Hair follicular keratinocyte (primary cell): ENCODE data around the gene MGRN1. TPM values are rescaled to one million over a fixed set of nuclear protein-coding genes. Genes with fewer than 3 reads are reported as not detected.

Experiments used
- total RNA-seq: library from RNA; depleted of rRNA; stranded (reverse); fragments of >200 nt; gene quantifications from 2 replicates; pipeline ENCODE4 v1.2.3, GENCODE V29; 2015

The MGRN1 gene
- 15.9 and 17.5 TPM in 2 replicates for total RNA-seq

GRCh38 chr16:4624015-4624826 lies at the start of gene MGRN1:
Gene MGRN1 (plus strand): TSS chr16:4624826. CDS start chr16:4624961, 135 bp downstream.

GRCh38 chr16:4614571-4615383 lies 9.8 kb upstream of the MGRN1 start, which contains the start of gene UBALD1:
Gene UBALD1 (minus strand): TSS chr16:4614888. CDS start chr16:4614797, 91 bp downstream.

GRCh38 chr16:4693296-4693955 lies 68.8 kb downstream of the MGRN1 start, which contains the start of gene NUDT16L1:
Gene NUDT16L1 (plus strand): TSS chr16:4693562. CDS start chr16:4693727, 165 bp downstream.

GRCh38 chr16:4734063-4734729 lies 109.6 kb downstream of the MGRN1 start, which contains the start of the genes ANKS3 and DNAAF8:
Gene ANKS3 (minus strand): TSS chr16:4734271. CDS start chr16:4730149, 4,122 bp downstream.
Gene DNAAF8 (plus strand): TSS chr16:4734537. CDS start chr16:4736515, 1,978 bp downstream.

Other genes starting within 250 kb of the MGRN1 start
- gene CORO7, start 208.2 kb upstream of the MGRN1 start, total RNA-seq: 12.3 and 20.2 TPM in 2 replicates
- 53.5 and 69.5 TPM in 2 replicates for gene DNAJA3, start 199.0 kb upstream of the MGRN1 start, total RNA-seq
- 73.4 and 107 TPM in 2 replicates for gene NMRAL1, start 150.2 kb upstream of the MGRN1 start, total RNA-seq
- 107 and 162 TPM in 2 replicates for gene HMOX2, start 148.4 kb upstream of the MGRN1 start, total RNA-seq
- 38.1 and 39.1 TPM in 2 replicates for gene CDIP1, start 86.1 kb upstream of the MGRN1 start, total RNA-seq
- gene C16orf96, start 68.5 kb upstream of the MGRN1 start, total RNA-seq: not detected in 2 replicates
- gene UBALD1, start 9.9 kb upstream of the MGRN1 start, total RNA-seq: 10.9 and 11.0 TPM in 2 replicates
- gene NUDT16L1, start 68.7 kb downstream of the MGRN1 start, total RNA-seq: 28.0 and 37.7 TPM in 2 replicates
- 12.6 and 17.0 TPM in 2 replicates for gene ANKS3, start 109.4 kb downstream of the MGRN1 start, total RNA-seq
- gene DNAAF8, start 109.7 kb downstream of the MGRN1 start, total RNA-seq: 0.55 TPM in 1 of 2 replicates, not detected in the other
- 3.4 and 7.4 TPM in 2 replicates for gene ZNF500, start 142.3 kb downstream of the MGRN1 start, total RNA-seq
- not detected in 2 replicates for gene SEPTIN12, start 163.5 kb downstream of the MGRN1 start, total RNA-seq
- 1.2 TPM in 1 of 2 replicates, not detected in the other for gene SMIM22, start 170.5 kb downstream of the MGRN1 start, total RNA-seq
- gene ROGDI, start 177.8 kb downstream of the MGRN1 start, total RNA-seq: 21.0 and 23.0 TPM in 2 replicates
- gene GLYR1, start 222.5 kb downstream of the MGRN1 start, total RNA-seq: 20.8 and 27.3 TPM in 2 replicates
- gene UBN1, start 222.7 kb downstream of the MGRN1 start, total RNA-seq: 23.0 and 23.5 TPM in 2 replicates